Measurements from ENCODE around the gene HMGN5. TPM values are rescaled to one million over a fixed set of nuclear protein-coding genes. Genes with fewer than 3 reads are reported as not detected.

HMGN5 gene
- total and polyA plus RNA-seq, 2 of the 4 experiments (the other 2 are of a cell fraction) = 0.72 to 3.4 TPM

- dilution Hi-C loops (cut with HindIII; ENCODE audit: low sequenced_read_pairs, unreplicated experiment) = no loop called here
Observed at GRCh38 chrX:81120258-81120935, 81.3 kb downstream of the HMGN5 start.

More at GRCh38 chrX:81120258-81120935, 81.3 kb downstream of the HMGN5 start:
- Histone ChIP-seq H3K23ac (ENCODE audit: low read depth, low read length) (no peak overlapping the region), H4K8ac (ENCODE audit: low read depth in 2 of 2, low read length in 2 of 2) (no peak overlapping the region), H2AFZ (replicated peaks; ENCODE audit: low read length, poor library complexity) (no peak overlapping the region), H3K9ac (ENCODE audit: low read depth, low read length) (no peak overlapping the region), H2AK9ac (replicated peaks; ENCODE audit: low read depth, low read length, poor library complexity) (no peak overlapping the region), H2AK5ac (ENCODE audit: low read depth, low read length) (no peak overlapping the region), H3K27ac (ENCODE audit: insufficient read depth, low read length) (no peak overlapping the region), H2BK120ac (ENCODE audit: low read depth, low read length) (no peak overlapping the region), H3K18ac (ENCODE audit: low read depth, low read length) (no peak overlapping the region), H3K9me3 (ENCODE audit: control insufficient read depth, insufficient read depth, low read length) (no peaks in the 10 kb centered on the region), H3K36me3 (ENCODE audit: control insufficient read depth, insufficient read depth, low read length) (no peaks in the 10 kb centered on the region), H3K4me1 (ENCODE audit: control insufficient read depth, insufficient read depth, low read length) (no peaks in the 10 kb centered on the region), H3K14ac (replicated peaks; ENCODE audit: low read depth, low read length) (no peak overlapping the region), H2BK15ac (ENCODE audit: low read depth, low read length) (no peak overlapping the region), H3K79me1 (ENCODE audit: low read depth in 1 of 2, low read length in 2 of 2) (no peaks in the 10 kb centered on the region), H2BK5ac (ENCODE audit: low read depth, low read length, poor library complexity, severe bottlenecking) (no peak overlapping the region), H3K4me2 (ENCODE audit: low read depth, low read length) (peak overlapping the region; percentile 94), H4K91ac (ENCODE audit: insufficient read depth, low read depth, low read length) (no peak overlapping the region), H3K27me3 (ENCODE audit: control insufficient read depth, insufficient read depth, low read length) (no peaks in the 10 kb centered on the region), H3K4me3 (ENCODE audit: insufficient read depth, low read depth, low read length) (peak overlapping the region; percentile 58), H4K5ac (ENCODE audit: low read depth, low read length) (no peak overlapping the region), H3K9me1 (ENCODE audit: insufficient read depth, low read length) (no peaks in the 10 kb centered on the region), H2BK20ac (ENCODE audit: low read depth, low read length) (no peak overlapping the region), H3K4ac (ENCODE audit: low read depth, low read length) (no peak overlapping the region), H3K56ac (ENCODE audit: extremely low read depth, insufficient read depth, low read length) (no peak overlapping the region), H4K20me1 (ENCODE audit: insufficient read depth, low read length) (no peaks in the 10 kb centered on the region)
- CTCF ChIA-PET = interaction anchor here (0.6 to 0.7 kb wide), 5 partner anchors 23 to 400 kb away, joined by 3 to 4 read pairs (median 3); no protein-coding TSS in a partner anchor
- intact Hi-C loops (cut with micrococcal nuclease) = loop anchor here (1.0 to 2.0 kb wide), 2 partner anchors 243 to 310 kb away; no protein-coding TSS in a partner anchor
- in situ Hi-C loops (cut with MboI; ENCODE audit: low sequenced_read_pairs) = no loop called here
- DNase-seq (no peak), ATAC-seq (ENCODE audit: low read depth) (peak; percentile 33)
- POLR2A ChIA-PET (ENCODE audit: unreplicated experiment) = no interaction called here
- BruUV-seq (replicated peaks) = no TSS peak
- no peak for TF ChIP-seq USF2 (IDR thresholded peaks at IDR 0.05; ENCODE audit: low read depth, low read length)
- TF ChIP-seq MAFK (IDR thresholded peaks at IDR 0.05; ENCODE audit: low read depth, low read length) = no peak
- TF ChIP-seq RAD21 (IDR thresholded peaks at IDR 0.05; ENCODE audit: low read length) = no peak
- 14% methylated on average over 3 of the region's 17 CpGs; no CpG with 5 or more reads in 1 of the 2 experiments for WGBS, 2 experiments (ENCODE audit: extremely low coverage in 2 of 2, insufficient read length in 1 of 2)
